Measurements from ENCODE around the gene PDE1C.
A peak's percentile ranks its signal among the peaks of the same experiment; 100 is the strongest.

Gene PDE1C

DNA sequence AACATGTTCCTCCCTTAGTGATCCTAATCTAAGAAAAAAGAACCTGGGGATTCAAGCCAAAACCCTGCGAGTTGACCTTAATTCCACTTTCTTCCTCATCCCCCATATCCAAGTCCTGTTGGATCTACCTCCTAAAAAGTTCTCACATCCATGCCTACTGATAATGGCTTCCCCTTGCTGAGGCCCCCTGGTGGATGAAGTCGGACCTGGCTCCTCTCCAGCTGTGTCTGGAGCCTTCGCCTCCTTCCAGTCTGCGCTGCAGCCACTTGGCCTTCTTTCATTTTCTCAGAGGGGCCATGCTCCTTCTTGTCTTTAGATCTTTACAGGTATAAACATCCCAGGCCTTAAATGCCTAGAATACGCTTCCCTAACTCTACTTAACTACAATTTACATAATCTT, 8.1 kb downstream of the PDE1C start:
- peaks cover 12% of the 10 kb centered on the region for H3K9me3 Mint-ChIP-seq
- H3K27ac Mint-ChIP-seq = no peak overlapping the region
- no peaks in the 10 kb centered on the region for H3K36me3 Mint-ChIP-seq
- H3K4me1 Mint-ChIP-seq = no peaks in the 10 kb centered on the region
- no peak overlapping the region for H3K4me3 Mint-ChIP-seq
- ATAC-seq (no peak), DNase-seq (ENCODE audit: low spot score in 2 of 2) (peak in 1 of 2 donors; percentile 49)

- Mint-ChIP-seq H3K27ac (no peak overlapping the region), H3K4me1 (no peaks in the 10 kb centered on the region), H3K36me3 (no peaks in the 10 kb centered on the region), H3K4me3 (no peak overlapping the region), H3K9me3 (peaks cover 12% of the 10 kb centered on the region)
- ATAC-seq (no peak), DNase-seq (ENCODE audit: low spot score in 2 of 2) (no peak)
Observed at GRCh38 chr7:32061346-32061745, 8.9 kb downstream of the PDE1C start.

GRCh38 chr7:32059289-32060011, 10.8 kb downstream of the PDE1C start:
- no peak overlapping the region for H3K4me3 Mint-ChIP-seq
- H3K27ac Mint-ChIP-seq = no peak overlapping the region
- DNase-seq (ENCODE audit: low spot score in 2 of 2) (no peak), ATAC-seq (no peak)
- H3K9me3 Mint-ChIP-seq = peaks cover 12% of the 10 kb centered on the region
- H3K4me1 Mint-ChIP-seq = no peaks in the 10 kb centered on the region
- no peaks in the 10 kb centered on the region for H3K36me3 Mint-ChIP-seq

- ATAC-seq (no peak), DNase-seq (ENCODE audit: low spot score in 2 of 2) (no peak)
- Mint-ChIP-seq H3K4me1 (no peaks in the 10 kb centered on the region), H3K27ac (no peak overlapping the region), H3K36me3 (no peaks in the 10 kb centered on the region), H3K9me3 (peaks cover 12% of the 10 kb centered on the region), H3K4me3 (no peak overlapping the region)
Observed at GRCh38 chr7:32058002-32058401, 12.2 kb downstream of the PDE1C start.

- H3K27ac Mint-ChIP-seq = no peak overlapping the region
- no peak for DNase-seq (ENCODE audit: low spot score in 2 of 2)
- H3K4me3 Mint-ChIP-seq = no peak overlapping the region
- H3K9me3 Mint-ChIP-seq = peaks cover 5% of the 10 kb centered on the region
- H3K36me3 Mint-ChIP-seq = no peaks in the 10 kb centered on the region
- no peaks in the 10 kb centered on the region for H3K4me1 Mint-ChIP-seq
- no peak for ATAC-seq
Observed at GRCh38 chr7:32056767-32057166, 13.4 kb downstream of the PDE1C start.

- DNase-seq (ENCODE audit: low spot score in 2 of 2) = no peak
- no peak for ATAC-seq
- H3K36me3 Mint-ChIP-seq = no peaks in the 10 kb centered on the region
- peaks cover 4% of the 10 kb centered on the region for H3K9me3 Mint-ChIP-seq
- no peak overlapping the region for H3K4me3 Mint-ChIP-seq
- H3K27ac Mint-ChIP-seq = no peak overlapping the region
- H3K4me1 Mint-ChIP-seq = no peaks in the 10 kb centered on the region
Observed at GRCh38 chr7:32053204-32053603, 17.0 kb downstream of the PDE1C start.

- no peak overlapping the region for H3K27ac Mint-ChIP-seq
- DNase-seq (ENCODE audit: low spot score in 2 of 2) (no peak), ATAC-seq (no peak)
- H3K9me3 Mint-ChIP-seq = peaks cover 4% of the 10 kb centered on the region
- H3K36me3 Mint-ChIP-seq = no peaks in the 10 kb centered on the region
- H3K4me3 Mint-ChIP-seq = no peak overlapping the region
- H3K4me1 Mint-ChIP-seq = no peaks in the 10 kb centered on the region
Observed at GRCh38 chr7:32051128-32051527, 19.1 kb downstream of the PDE1C start.

DNA sequence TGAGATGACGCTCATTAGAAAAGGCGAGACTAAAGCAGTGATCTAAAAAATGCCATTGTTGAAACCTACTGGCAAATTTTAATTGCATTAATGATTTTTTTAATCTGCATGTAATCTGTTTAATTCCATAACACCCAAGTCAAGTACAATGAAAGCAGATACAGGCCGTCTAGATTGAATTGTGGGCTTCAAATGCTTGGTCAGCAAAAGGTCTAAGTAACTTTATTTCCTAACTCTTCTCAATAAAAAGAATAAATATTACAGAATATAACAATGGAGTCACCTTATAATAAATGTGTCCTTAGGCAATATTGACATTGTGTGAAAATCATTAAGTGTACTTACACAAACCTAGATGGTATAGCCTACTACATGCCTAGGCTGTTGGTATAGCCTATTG, 20.6 kb downstream of the PDE1C start:
- Mint-ChIP-seq H3K4me3 (no peak overlapping the region), H3K9me3 (peaks cover 5% of the 10 kb centered on the region), H3K27ac (no peak overlapping the region), H3K36me3 (no peaks in the 10 kb centered on the region), H3K4me1 (no peaks in the 10 kb centered on the region)
- DNase-seq (ENCODE audit: low spot score in 2 of 2) (no peak), ATAC-seq (no peak)

DNA sequence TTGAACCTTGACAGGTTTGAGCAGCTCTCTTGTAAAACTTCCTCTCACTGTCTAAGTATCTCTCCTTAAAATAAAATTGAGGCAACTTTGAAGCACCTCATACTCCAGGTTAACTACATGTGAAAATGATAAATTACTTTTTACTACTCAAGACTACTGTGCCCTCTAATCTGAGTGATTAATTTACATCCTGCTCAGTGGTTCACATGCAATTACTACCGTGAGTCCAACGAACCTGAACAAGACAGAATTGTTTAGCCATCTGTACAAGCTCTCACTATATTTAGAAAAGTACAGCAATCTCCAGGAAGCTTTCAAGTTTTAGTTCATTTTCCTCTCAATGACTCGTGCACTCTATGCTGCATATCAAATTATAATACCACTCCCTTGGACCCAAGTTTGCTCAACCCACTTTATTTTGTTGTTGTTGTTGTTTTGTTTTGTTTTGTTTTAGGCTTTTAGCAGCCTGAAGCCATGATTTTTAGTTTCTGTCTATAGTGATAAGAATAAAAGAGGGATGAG, 21.2 kb downstream of the PDE1C start:
- Mint-ChIP-seq H3K4me1 (no peaks in the 10 kb centered on the region), H3K9me3 (peaks cover 7% of the 10 kb centered on the region), H3K4me3 (no peak overlapping the region), H3K36me3 (no peaks in the 10 kb centered on the region), H3K27ac (no peak overlapping the region)
- DNase-seq (ENCODE audit: low spot score in 2 of 2) (no peak), ATAC-seq (no peak)

GRCh38 chr7:32047801-32048200, 22.4 kb downstream of the PDE1C start:
- no peak for DNase-seq (ENCODE audit: low spot score in 2 of 2)
- H3K9me3 Mint-ChIP-seq = peaks cover 7% of the 10 kb centered on the region
- no peak overlapping the region for H3K27ac Mint-ChIP-seq
- no peak for ATAC-seq
- no peaks in the 10 kb centered on the region for H3K4me1 Mint-ChIP-seq
- H3K36me3 Mint-ChIP-seq = no peaks in the 10 kb centered on the region
- H3K4me3 Mint-ChIP-seq = no peak overlapping the region

DNA sequence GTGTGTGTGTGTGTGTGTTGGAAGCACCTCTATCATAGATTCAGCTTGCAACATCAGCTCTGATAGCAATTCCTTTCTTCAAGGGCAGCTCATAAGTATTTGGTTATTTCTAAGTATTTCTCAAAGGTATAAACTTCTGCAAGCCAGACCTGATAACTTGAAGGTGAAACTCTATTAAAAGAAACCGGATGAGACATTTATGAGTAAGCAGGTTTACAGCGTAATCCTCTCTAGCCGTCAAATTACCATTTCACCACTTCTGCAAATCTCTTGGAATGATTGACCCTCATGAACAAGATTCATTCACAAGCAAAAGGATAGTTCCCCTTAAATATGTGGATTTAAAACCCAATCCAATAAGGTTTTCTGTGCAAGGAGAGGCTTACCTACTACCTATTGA, 23.1 kb downstream of the PDE1C start:
- H3K4me1 Mint-ChIP-seq = no peaks in the 10 kb centered on the region
- H3K4me3 Mint-ChIP-seq = no peak overlapping the region
- no peaks in the 10 kb centered on the region for H3K36me3 Mint-ChIP-seq
- no peak overlapping the region for H3K27ac Mint-ChIP-seq
- DNase-seq (ENCODE audit: low spot score in 2 of 2) (no peak), ATAC-seq (no peak)
- H3K9me3 Mint-ChIP-seq = peaks cover 7% of the 10 kb centered on the region

DNA sequence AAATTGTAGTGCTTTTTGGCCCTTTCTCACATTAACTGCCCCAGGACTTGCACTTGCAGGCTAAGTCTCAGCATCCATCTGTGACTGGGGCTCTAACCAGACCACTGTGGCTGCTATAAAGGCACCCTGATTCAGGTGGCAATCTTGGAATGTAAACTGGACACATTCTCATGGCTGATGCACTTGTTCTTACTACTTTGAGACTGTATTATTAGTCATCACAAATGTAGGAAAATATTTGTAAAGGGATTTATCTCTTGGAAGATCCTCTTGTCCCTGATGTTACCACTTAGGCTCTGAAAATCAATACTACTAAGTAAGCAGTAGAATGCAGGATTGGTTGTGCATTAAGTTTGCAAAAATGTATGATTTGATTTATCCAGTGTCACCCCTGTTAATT, 25.0 kb downstream of the PDE1C start:
- Mint-ChIP-seq H3K9me3 (peaks cover 12% of the 10 kb centered on the region), H3K4me3 (no peak overlapping the region), H3K27ac (no peak overlapping the region), H3K4me1 (no peaks in the 10 kb centered on the region), H3K36me3 (no peaks in the 10 kb centered on the region)
- ATAC-seq (no peak), DNase-seq (ENCODE audit: low spot score in 2 of 2) (no peak)

DNA sequence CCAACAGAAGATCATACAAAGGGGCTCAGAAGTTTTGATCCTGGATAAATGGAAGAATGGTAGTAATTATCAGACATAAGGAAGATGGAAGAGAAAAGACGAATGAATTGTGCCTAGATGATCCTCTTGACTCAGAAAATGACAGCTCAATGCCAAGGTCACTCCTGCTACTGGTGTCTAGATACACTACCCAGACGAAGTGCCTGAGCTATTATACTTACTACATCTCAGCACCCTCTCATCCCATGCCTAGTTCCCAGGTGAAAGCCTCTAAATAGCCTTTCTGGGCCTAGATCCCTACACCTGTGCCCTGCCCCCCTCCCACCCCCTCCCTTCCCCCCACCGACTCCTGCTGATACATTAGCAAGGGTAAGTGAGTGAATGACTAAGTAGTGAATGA, 25.5 kb downstream of the PDE1C start:
- H3K4me3 Mint-ChIP-seq = no peak overlapping the region
- no peak for ATAC-seq
- H3K4me1 Mint-ChIP-seq = no peaks in the 10 kb centered on the region
- H3K36me3 Mint-ChIP-seq = no peaks in the 10 kb centered on the region
- no peak for DNase-seq (ENCODE audit: low spot score in 2 of 2)
- H3K9me3 Mint-ChIP-seq = peaks cover 12% of the 10 kb centered on the region
- H3K27ac Mint-ChIP-seq = no peak overlapping the region

GRCh38 chr7:32043688-32044087, 26.5 kb downstream of the PDE1C start:
- H3K4me3 Mint-ChIP-seq = no peak overlapping the region
- H3K4me1 Mint-ChIP-seq = no peaks in the 10 kb centered on the region
- H3K36me3 Mint-ChIP-seq = no peaks in the 10 kb centered on the region
- H3K27ac Mint-ChIP-seq = no peak overlapping the region
- DNase-seq (ENCODE audit: low spot score in 2 of 2) (no peak), ATAC-seq (no peak)
- peaks cover 8% of the 10 kb centered on the region for H3K9me3 Mint-ChIP-seq

DNA sequence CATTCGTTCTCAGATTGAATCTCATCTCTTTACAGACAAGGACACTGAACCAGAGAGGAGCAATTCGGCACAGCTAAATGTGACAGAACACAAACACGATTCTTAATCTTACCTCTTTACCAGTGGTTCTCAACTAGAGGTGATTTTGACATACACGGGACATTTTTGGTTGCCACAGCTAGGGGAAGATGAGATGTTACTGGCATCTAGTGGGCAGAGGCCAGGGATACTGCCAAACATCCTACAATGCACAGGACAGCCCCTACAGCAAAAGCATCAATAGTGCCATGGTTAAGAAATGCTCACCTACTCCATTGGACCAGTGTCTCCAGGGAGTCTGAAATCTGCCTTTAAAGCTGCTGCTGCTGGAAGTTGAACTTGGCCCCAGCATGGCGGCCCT, 27.3 kb downstream of the PDE1C start:
- no peak overlapping the region for H3K27ac Mint-ChIP-seq
- DNase-seq (ENCODE audit: low spot score in 2 of 2) (no peak), ATAC-seq (no peak)
- no peaks in the 10 kb centered on the region for H3K36me3 Mint-ChIP-seq
- H3K4me3 Mint-ChIP-seq = no peak overlapping the region
- no peaks in the 10 kb centered on the region for H3K4me1 Mint-ChIP-seq
- peaks cover 8% of the 10 kb centered on the region for H3K9me3 Mint-ChIP-seq

DNA sequence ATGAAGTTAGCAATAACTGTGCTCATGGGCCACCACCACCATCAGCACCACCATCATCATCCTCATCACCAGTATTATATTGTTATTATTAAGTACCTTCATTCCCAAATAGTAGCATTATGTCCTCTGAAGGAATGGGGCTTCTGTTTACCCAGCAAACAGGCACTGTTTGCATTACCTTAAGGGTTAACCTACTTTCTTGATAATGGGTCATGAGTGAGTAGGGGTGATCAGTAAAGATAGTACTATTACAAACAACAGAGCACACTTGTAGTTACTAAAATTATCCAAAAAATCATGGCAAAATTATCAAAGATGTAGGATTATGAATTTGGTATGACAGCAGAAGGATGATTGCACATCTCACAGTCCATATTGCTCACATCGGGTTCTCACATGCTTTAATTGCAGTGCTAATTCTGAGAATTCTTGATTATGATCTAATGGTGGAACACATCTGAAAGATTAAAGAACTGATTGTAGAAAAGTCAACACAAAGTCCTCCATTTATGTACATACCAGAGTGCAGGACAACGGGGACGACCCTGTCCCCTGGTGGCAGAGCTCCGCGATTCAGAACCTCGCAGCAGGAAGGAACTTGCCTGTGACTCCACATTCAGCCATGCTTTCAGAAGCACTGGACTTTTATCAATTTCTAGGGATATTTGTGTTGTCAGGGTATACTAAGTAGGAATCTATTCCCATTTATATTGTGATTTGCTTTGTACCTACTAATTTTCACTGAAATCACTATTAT, 31.0 kb downstream of the PDE1C start:
- DNase-seq (ENCODE audit: low spot score in 2 of 2) (no peak), ATAC-seq (no peak)
- H3K4me1 Mint-ChIP-seq = no peaks in the 10 kb centered on the region
- no peaks in the 10 kb centered on the region for H3K36me3 Mint-ChIP-seq
- H3K9me3 Mint-ChIP-seq = peaks cover 11% of the 10 kb centered on the region
- no peak overlapping the region for H3K27ac Mint-ChIP-seq
- no peak overlapping the region for H3K4me3 Mint-ChIP-seq
